Endometrial microvascular endothelial cells (primary cell): ENCODE results near the gene SBNO2. TPM values are rescaled to one million over a fixed set of nuclear protein-coding genes. Genes with fewer than 3 reads are reported as not detected.
"Not testable (repeated sequence)": the region's sequence is repeated elsewhere in the genome, so short reads cannot be mapped to it uniquely, and the experiment has no call there.

Experiments
- in situ Hi-C: cut with HindIII; loops from 2 replicates; pipeline ENCODE4 v1.10.0; 2017; ENCODE audit warnings: low sequenced_read_pairs, low pct_unique_long_range_greater_than_20kb; ENCODE audit errors: inconsistent ontology term
- total RNA-seq: library from RNA; depleted of rRNA; stranded (reverse); fragments of >200 nt; gene quantifications from one replicate; pipeline ENCODE4 v1.2.3, GENCODE V29; 2015; ENCODE audit errors: inconsistent ontology term

The SBNO2 gene
- total RNA-seq, 1 donor from 2014 or later = 33.0 TPM

DNA sequence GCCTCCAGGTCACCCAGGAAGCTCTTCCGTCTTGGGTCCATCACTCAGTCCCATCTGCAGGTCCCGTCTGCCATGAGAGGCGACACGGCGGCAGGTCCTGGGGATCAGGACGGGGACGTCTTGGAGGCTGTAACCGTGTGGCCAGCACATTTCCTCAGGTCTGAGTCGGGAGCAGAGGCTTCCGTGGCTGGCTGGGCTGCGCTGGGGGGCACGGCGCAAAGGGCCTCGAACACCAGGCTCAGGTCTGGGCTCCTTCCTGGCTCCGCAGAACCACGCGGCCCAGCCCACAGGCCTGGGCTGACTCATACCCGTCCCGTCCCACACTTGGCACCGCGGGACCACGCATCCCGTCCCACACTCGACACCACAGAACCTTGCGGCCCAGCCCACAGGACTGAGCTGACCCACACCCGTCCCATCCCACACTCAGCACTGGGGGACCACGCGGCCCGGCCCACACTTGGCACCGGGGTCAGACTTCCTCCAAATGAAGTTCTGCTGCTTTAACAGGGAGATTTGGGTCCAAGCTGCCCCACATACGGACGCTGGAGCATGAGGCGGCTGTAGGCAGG is 30.2 kb downstream of the SBNO2 start:
- in situ Hi-C loops = no loop called here

DNA sequence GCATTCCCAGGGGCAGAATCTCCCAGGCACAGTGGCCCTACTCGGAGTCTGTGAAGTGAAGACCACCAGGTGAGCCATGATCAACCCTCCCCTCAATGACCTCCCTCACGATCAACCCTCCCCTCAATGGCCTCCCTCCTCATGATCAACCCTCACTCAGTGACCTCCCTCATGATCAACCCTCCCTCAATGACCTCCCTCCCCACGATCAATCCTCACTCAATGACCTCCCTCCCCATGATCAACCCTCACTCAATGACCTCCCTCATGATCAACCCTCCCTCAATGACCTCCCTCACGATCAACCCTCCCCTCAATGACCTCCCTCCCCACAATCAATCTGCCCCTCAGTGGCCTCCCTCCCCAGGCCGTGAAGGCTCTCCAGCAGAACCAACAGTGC is 32.1 kb downstream of the SBNO2 start:
- in situ Hi-C loops = no loop called here

DNA sequence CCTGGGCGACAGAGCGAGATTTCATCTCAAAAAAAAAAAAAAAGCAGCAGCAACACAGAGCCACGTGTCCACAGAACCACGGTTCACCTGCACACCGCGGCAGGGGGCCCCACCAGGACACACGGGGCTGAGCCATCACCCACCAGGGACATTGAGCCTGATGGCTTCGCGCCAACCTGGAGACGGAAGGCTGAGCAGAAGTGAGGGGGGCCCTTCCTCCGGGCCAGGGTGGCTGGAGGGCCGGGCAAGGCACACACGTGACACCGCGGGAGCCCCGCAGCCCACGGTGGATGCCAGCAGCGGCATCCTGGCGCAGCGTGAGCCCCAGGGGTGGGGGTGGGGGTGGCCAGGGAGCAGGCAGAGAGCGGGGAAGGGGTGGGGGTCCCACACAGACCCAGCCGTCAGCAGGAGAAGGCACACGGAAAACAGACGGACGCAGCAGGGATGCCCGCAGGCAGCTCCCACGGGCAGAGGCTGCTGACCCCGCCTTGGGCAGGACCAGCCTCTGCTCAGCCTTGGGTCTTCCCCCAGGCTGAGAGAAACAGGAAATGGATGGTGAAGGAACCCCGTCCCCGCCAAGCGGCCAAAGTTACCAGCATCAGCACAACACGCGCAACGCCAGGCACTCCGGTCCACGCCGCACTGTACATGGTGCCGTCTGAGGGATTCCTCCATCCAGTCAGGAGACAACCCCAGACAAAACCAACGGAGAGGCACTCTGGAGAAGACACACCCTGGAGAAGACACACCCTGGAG is 33.6 kb downstream of the SBNO2 start:
- in situ Hi-C loops = no loop called here

DNA sequence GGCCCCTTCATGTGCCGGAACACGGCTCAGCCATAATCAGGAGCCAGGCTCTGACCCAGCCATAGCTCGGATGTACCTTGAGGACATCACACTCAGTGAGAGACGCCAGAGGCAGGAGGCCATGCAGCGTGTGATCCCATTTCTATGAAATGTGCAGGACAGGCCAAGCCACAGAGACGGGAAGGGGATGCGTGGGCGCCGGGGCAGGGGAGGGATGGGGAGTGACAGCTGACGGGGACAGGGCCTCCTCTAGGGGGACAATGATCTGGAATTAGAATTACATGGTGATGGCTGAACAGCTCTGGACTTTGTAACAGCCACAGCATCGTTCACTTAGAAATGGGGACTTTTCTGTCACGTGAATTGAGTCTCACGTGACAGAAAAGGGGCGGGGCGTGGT is 34.9 kb downstream of the SBNO2 start:
- in situ Hi-C loops = no loop called here

DNA sequence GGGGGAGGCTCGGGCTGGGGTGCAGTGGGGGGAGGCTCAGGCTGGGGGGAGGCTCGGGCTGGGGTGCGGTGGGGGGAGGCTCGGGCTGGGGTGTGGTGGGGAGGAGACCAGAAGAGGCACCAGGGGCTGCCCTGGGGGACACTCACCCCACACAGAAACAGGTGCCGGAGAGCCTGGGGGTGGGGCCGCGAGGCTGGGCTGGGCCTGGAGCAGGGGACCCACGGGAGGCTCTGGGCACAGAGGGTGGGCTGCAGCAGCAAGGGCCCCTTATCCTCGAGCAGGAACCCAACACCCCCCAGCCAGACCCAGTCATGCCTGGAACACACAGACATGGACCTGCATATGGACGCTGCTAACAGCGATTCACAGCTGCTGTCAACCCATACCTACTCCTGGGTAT is 35.9 kb downstream of the SBNO2 start:
- in situ Hi-C loops = no loop called here

DNA sequence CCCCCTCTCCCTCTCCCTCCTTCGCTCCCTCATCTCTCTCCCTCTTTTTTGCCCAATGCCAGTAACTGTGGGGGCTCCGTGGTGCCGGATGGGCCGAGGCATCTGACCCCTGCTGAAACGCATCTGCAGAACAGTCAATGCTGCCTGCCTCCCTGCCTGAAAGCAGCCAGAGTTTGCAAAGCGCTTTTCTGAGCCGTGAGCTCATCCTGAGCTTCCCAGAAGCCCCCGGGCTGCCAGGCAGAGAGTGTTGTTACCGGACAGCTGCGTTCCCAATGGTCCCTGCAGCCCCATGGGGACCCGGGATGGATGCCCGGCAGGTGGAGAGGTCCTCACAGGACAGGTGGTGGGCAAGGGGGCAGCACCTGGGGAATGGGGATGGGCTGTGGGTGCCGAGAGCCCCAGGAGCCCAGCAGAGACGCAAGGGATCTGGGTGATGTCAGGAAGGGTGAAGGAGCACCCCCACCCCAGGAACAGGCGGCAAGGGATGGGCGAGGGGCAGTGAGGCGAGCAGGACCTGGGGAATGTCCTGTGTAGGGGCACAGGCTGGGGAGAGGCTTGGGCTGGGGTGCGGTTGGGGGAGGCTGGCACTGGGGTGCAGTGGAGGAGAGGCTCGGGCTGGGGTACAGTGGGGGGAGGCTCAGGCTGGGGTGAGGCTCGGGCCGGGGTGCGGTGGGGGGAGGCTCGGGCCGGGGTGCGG is 37.3 kb downstream of the SBNO2 start:
- in situ Hi-C loops = no loop called here

DNA sequence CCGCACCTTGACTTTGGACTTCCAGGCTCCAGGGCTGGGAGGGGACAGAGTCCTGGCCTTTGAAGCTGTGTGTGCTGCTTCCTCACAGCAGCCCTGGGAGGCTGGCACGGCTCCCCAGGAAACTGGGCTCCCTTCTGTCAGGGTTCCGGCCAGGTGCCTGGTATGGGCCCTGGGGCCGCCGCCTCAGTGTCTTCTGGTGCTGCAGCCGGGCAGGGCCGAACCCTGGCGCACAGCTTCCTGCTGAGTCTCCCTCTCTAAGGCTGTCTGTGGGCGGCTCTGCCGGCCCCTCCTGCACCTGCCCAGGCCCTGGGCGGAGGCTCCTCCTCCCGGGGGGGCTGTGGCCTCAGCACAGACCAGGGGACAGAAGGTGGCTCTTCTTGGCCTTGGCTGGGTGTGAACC is 37.9 kb downstream of the SBNO2 start:
- in situ Hi-C loops = no loop called here

DNA sequence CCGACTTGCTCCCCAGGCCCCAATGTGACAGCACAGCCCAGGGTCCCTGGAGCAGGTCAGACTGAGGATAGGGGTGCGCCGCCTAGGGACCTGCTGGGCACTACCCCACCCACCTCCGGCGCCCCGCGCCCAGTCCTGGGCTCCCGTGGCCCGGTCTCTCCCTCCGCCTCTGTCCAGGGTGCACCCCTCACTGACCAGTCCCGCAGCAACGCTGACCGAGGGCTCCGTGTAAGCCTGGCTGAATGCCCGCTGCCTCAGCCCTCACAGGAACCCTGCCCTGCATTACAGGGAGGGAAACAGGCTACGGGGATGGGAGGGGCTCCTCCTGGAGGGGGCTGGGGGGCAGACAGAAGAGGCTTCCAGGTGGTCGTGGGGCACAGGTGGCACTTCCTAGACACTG is 38.6 kb downstream of the SBNO2 start:
- in situ Hi-C loops = no loop called here

DNA sequence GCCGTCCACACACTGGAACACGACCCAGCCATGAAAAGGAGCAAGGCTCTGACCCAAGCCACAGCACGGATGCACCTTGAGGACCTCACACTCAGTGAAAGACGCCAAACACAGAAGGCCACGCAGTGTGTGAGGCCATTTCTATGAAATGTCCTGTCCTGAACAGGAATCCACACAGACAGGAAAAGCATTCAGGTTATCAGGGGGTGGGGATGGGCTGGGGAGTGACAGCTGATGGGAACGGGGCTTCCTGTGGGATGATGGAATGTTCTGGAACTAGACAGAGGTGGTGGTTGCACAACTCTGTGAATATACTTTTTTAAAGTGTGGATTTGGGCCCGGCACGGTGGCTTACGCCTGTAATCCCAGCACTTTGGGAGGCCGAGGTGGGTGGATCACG is 39.6 kb downstream of the SBNO2 start:
- in situ Hi-C loops = no loop called here

DNA sequence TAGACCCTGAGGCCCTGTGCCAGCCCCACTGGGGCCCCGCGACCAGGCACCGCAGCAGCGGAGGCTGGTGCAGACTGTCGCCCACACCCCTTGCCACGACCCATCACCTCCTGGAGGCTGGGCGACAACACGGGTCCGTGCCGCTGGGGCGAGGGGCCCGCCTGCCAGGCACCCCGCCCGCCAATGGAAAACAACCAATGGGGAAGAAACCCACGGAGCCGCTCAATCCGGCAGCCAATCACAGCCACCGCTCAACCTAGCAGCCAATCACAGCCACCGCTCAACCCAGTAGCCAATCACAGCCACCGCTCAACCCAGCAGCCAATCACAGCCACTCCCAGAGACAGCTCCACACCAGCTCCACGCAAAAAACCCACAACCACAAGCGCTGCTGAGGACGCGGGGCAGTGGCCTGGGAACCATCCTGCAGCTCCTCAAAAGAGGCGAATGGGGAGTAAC is 40.6 kb downstream of the SBNO2 start:
- in situ Hi-C loops = no loop called here

DNA sequence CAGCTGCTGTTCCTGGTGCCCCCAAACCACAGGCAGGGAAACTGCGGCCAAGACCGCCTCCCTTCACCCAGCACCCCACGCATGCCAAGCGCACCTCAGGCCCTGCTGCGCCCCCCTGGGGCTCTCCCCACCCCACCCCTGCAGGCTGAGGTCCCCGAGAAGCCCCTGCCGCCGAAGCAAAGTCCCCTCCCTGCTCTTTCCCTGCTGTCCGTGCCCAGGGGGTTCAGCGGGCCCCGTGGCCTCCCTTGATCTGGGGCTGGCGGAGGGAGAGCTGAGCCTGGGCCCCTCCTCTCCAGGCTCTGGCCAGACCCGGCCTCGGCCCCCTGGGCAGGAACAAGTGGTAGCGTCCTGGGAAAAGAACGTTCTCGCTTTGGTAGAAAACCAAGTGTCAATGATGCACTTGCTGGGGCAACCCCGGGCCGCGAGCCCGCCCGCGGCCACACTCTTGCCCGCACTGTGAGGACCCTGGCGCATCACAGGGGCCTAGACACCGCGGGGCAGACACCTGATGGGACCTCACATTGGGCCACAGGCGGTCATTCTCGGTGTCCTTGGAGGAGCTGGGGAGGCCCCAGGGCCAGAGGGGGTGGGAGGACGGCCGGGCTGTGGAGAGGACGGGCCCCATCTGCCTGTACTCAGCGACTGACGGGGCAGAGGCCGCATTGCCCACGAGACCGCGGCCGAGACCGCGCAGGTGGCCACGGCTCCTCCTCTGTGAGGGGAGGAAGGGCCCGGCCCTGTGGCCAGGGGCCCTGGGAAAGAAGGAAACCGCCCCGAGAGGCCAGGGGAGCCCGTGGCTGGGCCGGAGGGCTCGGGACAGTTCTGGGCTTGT is 41.3 kb downstream of the SBNO2 start:
- in situ Hi-C loops = no loop called here

DNA sequence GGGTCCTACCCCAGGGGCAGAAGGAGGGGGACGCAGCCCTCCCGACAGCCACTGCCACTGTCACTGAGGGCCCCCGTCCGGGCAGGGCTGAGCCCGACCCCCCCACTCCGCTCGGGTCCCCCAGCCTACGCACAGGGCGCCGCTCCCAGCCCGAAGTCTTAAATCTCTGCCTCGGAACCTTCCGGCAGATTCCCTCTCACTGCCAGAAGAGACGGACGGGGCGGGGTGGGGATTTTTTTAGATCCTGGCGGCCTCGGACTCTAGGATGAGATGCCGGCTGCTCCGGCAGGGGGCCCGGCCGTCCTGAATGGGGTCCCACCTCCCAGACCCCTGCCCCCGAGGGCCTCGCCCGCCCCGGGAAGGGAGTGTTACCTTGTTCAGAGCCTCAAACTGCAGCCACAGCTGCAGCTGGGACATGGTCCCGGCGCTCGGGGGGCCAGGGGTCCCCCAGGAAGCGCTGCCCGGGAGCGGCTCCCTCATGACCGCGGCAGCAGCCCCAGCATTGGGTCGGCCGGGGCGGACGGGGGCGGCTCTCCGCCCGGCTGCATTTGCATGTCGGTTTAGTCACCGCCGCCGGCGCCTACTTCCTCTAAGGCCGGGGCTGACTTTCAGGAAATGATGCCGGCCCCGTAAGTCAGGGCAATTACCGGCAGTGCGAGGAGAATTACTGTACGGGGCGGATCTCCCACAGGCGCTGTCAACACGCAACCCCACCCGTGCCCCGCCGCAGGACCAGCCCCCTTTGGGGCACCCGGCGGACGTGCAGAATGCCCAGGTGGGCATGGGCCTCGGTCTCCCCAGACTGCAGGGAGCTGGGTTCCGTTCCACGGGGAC is 42.1 kb downstream of the SBNO2 start:
- in situ Hi-C loops = no loop called here

DNA sequence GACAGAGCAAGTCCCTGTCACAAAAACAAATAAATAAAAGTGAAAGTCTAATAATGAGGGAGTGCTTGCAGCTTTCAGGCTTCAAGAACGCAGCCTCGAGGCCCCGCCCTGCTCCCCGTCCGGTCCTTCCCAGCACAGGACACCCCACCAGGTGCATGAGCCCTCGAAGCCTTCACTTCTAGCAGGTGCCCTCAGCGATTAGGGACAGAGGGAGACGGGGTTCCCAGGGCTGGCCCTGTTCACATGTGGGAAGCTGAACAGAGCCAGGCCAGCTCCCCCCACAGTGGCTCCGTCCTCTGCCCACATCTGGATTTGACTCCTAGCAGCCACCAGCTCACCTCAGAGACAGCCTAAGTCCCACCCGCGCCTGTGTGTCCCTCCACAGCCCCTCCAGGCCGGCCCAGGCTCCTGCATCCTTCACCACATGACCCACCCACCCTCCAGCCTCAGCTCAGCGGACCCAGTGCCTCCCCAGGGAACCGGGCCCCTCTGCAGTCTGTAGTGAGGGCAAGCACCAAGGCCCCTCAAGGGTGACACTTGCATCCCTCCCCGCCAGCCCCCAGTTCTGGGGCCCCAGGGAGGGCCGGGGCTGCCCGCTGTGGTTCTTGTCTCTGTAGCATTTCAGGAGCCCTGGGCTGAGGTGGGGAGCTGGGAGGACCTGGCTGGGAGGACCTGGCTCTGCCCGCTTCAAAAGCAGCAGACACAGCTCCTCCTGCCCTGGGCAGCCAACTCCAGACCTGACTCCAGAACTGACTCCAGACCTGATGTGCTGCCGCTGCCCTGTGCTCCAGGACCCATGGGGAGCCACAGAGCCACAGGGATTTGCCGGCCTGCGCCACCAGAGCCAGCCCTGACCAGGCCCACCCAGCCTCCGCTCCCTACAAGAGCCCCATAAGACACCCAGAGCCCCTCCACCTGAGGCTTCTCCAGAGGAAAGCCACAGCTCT is 43.0 kb downstream of the SBNO2 start:
- in situ Hi-C loops = no loop called here

DNA sequence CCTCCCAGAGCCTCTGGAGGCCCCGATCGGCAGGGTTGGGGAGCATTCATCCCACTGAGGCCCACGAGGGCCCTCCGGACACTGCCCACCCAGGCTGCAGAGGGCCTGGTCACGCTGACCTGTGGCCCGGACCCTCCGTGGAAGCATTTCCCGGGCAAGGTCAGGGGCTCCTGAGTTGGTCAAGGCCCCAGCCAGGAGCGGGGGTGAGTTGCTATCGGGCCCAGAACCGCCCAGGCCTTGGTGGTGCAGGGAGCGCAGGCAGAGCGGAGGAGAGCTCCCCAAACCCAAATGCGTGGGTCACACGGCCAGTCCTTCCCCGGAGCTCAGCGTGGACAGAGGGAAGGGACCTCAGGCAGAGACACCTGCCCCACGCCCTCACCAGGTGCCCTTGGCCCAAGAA is 44.5 kb downstream of the SBNO2 start:
- in situ Hi-C loops = no loop called here

DNA sequence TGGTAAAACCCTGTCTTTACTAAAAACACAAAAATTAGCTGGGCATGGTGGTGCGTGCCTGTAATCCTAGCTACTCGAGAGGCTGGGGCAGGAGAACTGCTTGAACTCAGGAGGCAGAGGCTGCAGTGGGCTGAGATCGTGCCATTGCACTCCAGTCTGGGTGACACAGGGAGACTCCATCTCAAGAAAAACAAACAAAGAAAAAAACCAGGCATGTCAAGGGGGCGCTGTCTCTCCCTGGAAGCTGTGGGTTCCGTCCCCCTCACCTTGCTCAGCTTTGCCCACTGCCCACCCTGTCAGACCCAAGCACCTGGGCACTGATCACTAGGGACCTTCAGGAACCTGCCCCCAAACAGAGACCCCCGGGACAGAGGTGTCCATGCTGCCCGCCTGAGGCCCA is 45.0 kb downstream of the SBNO2 start:
- in situ Hi-C loops = not testable (repeated sequence)

DNA sequence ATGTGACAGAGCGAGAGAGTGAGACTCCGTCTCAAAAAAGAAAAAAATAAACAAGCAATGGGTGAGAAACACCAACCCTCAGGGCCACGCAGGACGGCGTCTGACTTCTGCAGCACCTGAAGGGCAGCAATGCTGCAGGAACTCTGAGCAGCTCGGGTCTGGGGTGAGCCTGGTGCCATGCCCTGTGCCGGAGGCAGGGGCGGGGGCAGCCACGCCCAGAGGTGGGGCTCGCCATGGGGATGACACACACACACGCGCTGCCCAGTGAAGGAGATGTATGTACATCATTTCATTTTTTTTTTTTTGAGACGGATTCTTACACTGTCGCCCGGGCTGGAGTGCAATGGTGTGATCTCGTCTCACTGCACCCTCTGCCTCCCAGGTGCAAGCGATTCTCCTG is 46.0 kb downstream of the SBNO2 start:
- in situ Hi-C loops = no loop called here

DNA sequence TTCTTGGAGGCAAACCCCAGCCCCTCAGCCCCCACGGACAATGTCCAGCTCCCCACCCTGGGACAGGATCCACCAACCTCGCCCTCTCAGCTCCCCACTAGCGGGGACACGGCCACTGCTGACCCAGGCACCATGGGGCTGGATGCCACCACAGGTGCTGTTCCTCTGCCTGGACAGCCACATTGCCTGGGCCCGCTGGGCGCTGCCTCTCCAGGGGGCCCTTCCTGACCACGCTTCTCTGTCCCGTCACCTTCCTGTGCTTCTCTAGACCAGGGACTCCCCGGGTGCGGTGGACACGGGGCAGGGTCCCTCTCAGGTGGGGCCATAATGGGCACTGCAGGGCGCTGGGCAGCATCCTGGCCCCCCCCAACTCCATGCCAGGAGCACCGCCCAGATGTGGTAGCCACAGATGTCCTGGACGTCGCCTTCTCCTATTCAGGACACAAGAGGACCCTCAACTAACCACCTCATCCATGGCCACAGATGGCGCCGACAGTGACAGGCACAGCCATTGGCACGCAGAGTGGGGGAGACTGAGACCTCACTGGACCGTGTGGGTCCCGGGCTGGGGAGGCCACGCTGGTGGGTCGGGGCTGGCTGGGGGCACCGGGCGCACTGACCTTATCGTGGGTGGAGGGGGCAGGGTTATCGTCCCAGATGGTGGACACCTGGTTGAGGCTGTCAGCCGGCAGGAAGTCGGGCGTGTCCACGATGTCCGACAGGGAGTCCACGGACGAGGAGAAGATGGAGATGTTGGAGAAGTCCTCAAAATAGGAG is 46.9 kb downstream of the SBNO2 start:
- in situ Hi-C loops = no loop called here
